ENCODE results near the gene KLHDC7B. TPM values are rescaled to one million over a fixed set of nuclear protein-coding genes. Genes with fewer than 3 reads are reported as not detected.

The KLHDC7B gene
- total and polyA plus RNA-seq, 2 experiments from 2014 or later = 0.75 to 1.7 TPM

GRCh38 chr22:50526834-50527801 is 18.6 kb upstream of the KLHDC7B start:
- H3K27ac ChIP-seq = peak overlapping the region; percentile 98
- peak overlapping the region; percentile 67 for H3K4me3 ChIP-seq
- peaks cover 13% of the 10 kb centered on the region for H4K20me1 ChIP-seq (ENCODE audit: insufficient read depth, poor library complexity, severe bottlenecking)
- peaks cover 39% of the 10 kb centered on the region for H3K4me1 ChIP-seq (ENCODE audit: insufficient read depth)
- peaks cover 24% of the 10 kb centered on the region for H3K79me2 ChIP-seq
- H2AFZ ChIP-seq = no peak overlapping the region
- DNase-seq (ENCODE audit: low spot score) = no peak
- peak overlapping the region; percentile 94 for H3K4me2 ChIP-seq
- H3K27me3 ChIP-seq = peaks cover 11% of the 10 kb centered on the region
- TF ChIP-seq CTCF (IDR thresholded peaks at IDR 0.05; ENCODE audit: poor library complexity) = no peak
- TF ChIP-seq EZH2phosphoT487 (IDR thresholded peaks at IDR 0.05; ENCODE audit: low read depth, severe bottlenecking, unreplicated experiment) = no peak
- TF ChIP-seq EZH2 (IDR thresholded peaks at IDR 0.05; ENCODE audit: borderline replicate concordance) = no peak
- H3K9me3 ChIP-seq (ENCODE audit: low read depth) = no peaks in the 10 kb centered on the region
- no peaks in the 10 kb centered on the region for H3K36me3 ChIP-seq (replicated peaks; ENCODE audit: insufficient read depth, low read depth)
- no peaks in the 10 kb centered on the region for H3K9me2 ChIP-seq (replicated peaks; ENCODE audit: insufficient read depth)
- 56% methylated on average over 29 of the region's 29 CpGs for WGBS (ENCODE audit: low lambda C conversion rate, missing lambda C conversion rate)

GRCh38 chr22:50527921-50528681 is 17.6 kb upstream of the KLHDC7B start:
- no peak overlapping the region for H3K27ac ChIP-seq
- 92% methylated on average over 18 of the region's 18 CpGs for WGBS (ENCODE audit: low lambda C conversion rate, missing lambda C conversion rate)

More at GRCh38 chr22:50527921-50528681, 17.6 kb upstream of the KLHDC7B start:
- H3K4me1 ChIP-seq (ENCODE audit: insufficient read depth) = peaks cover 44% of the 10 kb centered on the region
- no peaks in the 10 kb centered on the region for H3K36me3 ChIP-seq (replicated peaks; ENCODE audit: insufficient read depth, low read depth)
- H3K27me3 ChIP-seq = peaks cover 11% of the 10 kb centered on the region
- no peak overlapping the region for H3K4me2 ChIP-seq
- no peak overlapping the region for H2AFZ ChIP-seq
- H3K79me2 ChIP-seq = peaks cover 15% of the 10 kb centered on the region
- no peak for DNase-seq (ENCODE audit: low spot score)
- H3K4me3 ChIP-seq = no peak overlapping the region
- H4K20me1 ChIP-seq (ENCODE audit: insufficient read depth, poor library complexity, severe bottlenecking) = peaks cover 11% of the 10 kb centered on the region
- H3K9me2 ChIP-seq (replicated peaks; ENCODE audit: insufficient read depth) = no peaks in the 10 kb centered on the region
- TF ChIP-seq EZH2phosphoT487 (IDR thresholded peaks at IDR 0.05; ENCODE audit: low read depth, severe bottlenecking, unreplicated experiment) = no peak
- no peak for TF ChIP-seq EZH2 (IDR thresholded peaks at IDR 0.05; ENCODE audit: borderline replicate concordance)
- TF ChIP-seq CTCF (IDR thresholded peaks at IDR 0.05; ENCODE audit: poor library complexity) = no peak
- H3K9me3 ChIP-seq (ENCODE audit: low read depth) = no peaks in the 10 kb centered on the region

Data from hepatocyte (in vitro differentiated cells).